Posterior vena cava (tissue), 2 donors: ENCODE measurements around the gene MTUS2. TPM values are rescaled to one million over a fixed set of nuclear protein-coding genes. Genes with fewer than 3 reads are reported as not detected.
"Not testable (repeated sequence)": the region's sequence is repeated elsewhere in the genome, so short reads cannot be mapped to it uniquely, and the experiment has no call there.

ENCODE experiments used
- DNase-seq: peaks from one replicate; pipeline ENCODE4 v3.0.0-alpha.2; 2020; ENCODE audit warnings: low spot score
- intact Hi-C, 2 donors: fragments of 100-400 bp; cut with DNase I; formaldehyde crosslinking; loops; one replicate each; pipeline versions ENCODE4 v1.14.1 to v1.14.2; 2022 to 2023
- total RNA-seq, 2 donors: library from RNA; stranded (reverse); fragmentation: NEBNext Ultra II Directional; extraction: Animal tissue kit (Norgen Biotek cat#: 25700); gene quantifications; one replicate each; pipeline ENCODE4 v1.2.1, GENCODE V29; 2021
- donor health status: DM: yes; HTN: yes; CAD: no.
- donor health status: DM: yes; HTN: yes; CAD: no.

The MTUS2 gene
- total RNA-seq, 2 donors from 2014 or later = 0.69 to 0.71 TPM

DNA sequence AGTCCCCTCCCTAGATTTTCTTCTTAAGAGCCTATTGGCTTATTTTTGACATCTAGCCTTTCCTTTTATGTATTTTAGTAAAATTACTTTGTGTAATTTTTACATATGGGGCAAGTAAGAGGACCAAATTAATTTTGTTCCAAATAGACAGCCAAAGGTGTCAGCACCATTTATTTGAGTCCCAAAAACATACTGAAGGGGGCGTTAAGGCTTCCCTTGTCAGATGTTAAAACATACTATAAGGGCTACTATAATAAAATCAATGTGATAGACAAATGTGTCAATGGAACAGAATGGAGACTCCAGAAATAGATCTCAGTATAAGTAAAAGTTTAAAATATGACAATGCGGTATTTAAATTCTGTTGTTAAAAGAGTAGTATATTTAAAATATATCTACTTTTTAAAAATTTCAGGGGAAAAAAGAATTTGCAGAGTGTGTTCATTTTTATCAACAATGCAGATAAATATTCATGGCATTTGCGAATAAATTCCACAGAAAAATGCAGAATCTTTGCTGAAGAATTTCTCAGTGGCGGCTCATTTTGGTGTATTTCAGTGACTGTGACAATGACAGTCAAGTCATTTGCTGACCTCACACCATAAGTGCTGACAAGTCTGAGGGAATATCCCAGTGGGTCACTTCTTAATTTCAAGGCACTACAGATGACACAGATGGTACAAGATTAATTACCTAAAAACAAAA lies 133.7 kb downstream of the MTUS2 start:
- intact Hi-C loops = no loop called here
- no peak for DNase-seq

DNA sequence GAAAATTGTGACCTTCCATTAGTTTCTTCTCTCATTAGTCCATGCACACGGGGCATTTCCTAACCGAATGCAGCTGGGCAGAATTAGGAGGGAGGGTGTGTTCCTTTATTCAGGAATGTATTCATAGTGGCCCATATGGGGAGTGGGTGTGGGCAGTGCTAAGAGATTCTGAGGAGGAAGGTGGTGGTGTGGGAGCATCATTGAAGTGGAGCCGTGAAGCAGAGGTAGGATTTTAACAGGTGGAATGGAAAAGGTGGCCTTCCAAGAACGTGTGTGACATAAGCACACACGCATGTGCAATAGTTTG lies 134.2 kb downstream of the MTUS2 start:
- DNase-seq = no peak
- intact Hi-C loops = no loop called here

DNA sequence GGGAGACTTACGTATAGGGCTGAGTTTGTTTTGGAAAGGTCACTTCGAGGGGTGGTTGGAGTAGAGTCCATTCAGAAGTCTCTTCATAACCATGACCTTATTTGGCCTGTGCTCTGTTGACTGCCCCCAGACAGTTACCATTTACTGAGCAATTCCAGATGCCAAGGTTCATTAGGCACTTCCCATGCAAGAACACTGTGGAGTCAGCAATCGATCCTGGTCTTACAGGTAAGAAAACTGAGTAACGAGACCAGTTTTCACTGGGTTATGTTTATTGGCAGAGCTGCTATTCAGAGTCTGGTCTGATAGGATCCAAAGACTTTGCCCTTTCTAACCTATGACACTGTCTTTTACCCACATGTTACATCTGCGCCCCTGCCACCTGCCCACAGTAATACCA lies 134.7 kb downstream of the MTUS2 start:
- intact Hi-C loops = no loop called here
- DNase-seq = no peak

DNA sequence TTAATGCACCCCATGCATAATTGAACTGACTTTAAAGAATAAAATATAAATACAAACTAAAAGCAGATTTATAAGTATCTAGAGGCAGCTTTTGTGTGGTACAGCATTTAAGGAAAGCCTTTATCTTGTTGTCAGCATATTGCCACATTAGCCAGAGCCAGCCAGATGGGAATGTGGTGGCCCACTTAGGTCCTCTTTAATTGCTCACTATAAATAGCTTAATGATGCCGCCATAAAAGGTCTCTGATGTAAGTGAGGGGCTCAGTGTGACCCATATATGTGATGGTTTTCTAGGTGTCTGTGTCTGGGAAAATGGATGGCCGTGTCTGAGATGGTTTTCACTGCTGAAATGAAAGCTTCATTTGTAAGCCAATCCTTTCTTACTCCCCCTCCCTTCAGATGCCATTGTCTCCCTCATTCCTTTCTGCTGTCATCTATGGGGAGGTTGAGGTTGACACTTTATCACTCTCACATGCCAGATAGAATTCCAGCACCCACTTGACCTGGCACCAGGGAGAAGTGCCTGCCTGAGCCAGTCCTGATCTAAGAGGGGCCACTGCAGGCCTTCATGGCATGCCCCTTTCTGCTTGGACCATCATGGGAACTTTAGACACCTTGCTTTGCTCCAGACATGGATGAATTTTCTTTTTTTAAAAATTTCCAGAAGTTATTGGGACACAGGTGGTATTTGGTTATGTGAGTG lies 135.3 kb downstream of the MTUS2 start:
- DNase-seq = no peak
- intact Hi-C loops = no loop called here

DNA sequence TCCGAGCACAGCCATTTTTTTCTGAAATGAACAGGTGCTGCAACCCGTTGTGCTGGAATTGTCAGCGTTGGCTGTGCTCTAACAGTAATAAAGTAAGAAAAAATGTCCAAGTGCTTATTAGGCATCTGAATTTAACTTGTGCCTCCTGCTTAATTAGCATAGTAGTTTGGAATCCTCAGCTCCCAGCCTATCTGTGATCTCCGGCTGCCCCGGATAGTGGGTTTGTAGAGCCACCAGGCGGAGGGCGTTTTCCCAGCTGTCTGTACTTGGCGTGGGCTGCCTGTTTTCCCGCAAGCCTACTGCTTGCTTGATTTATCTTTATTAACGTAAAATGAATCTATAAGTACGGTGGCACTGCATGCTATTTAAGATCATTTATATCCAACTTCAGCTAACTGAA lies 137.9 kb downstream of the MTUS2 start:
- no peak for DNase-seq
- intact Hi-C loops = no loop called here

DNA sequence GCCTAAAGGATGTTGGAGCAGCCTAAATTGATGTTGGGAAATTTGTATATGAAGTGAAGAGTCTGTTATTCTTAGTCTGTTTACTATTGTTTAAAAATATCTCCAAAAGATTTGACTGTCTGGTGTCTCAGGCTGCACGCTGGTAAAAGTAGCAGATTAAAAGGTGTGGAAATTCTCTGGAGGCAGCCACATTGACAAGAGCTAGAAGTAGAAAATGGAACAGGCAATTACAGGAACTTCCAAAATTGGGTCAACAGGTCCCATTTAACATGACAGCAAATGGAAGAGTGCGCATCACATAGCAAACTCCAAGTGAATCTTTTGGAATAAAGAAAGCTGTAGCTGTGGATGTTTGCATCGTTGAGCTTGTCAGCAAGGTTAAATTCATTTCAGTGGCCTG lies 138.3 kb downstream of the MTUS2 start:
- intact Hi-C loops = no loop called here

DNA sequence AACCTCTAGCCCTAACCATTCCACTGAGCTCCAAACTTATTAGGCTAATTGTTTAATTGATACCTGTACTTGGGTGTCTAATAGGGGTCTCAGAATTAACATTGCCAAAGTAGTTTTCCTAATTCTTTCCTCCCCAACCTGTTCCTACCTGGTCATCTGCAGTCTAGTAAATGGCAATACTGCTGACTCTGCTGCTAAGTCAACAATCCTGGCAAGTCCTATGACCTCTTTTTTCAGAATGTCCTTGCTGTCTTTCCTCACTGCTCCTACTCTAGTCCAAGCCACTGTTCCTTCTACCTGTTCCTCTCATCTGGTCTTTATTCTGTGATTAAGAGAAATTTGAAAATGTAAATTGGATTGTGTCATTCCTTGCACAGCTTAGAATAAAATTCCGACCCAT lies 143.9 kb downstream of the MTUS2 start:
- intact Hi-C loops = no loop called here
- DNase-seq = no peak

More for the DNA sequence above, 138.3 kb downstream of the MTUS2 start:
- no peak for DNase-seq

DNA sequence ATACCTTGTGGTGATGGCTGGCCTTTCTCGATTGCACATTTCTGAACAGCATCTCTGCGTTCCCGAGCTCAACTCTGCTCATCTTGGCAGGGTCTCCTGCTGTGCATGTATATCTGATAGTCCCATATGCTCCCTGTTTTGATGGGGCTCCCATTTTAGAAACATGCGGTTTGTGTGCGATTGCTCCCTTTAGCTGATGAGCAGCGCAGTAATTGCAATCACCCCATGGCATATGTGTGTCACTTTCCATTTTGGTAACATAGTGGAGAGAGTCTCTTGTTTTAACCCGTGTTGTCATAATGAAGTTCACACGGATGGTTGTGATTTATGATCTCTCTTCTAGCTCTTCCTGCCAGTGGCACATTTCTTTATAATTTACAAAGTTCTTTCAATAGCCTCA lies 144.7 kb downstream of the MTUS2 start:
- no peak for DNase-seq
- intact Hi-C loops = no loop called here

DNA sequence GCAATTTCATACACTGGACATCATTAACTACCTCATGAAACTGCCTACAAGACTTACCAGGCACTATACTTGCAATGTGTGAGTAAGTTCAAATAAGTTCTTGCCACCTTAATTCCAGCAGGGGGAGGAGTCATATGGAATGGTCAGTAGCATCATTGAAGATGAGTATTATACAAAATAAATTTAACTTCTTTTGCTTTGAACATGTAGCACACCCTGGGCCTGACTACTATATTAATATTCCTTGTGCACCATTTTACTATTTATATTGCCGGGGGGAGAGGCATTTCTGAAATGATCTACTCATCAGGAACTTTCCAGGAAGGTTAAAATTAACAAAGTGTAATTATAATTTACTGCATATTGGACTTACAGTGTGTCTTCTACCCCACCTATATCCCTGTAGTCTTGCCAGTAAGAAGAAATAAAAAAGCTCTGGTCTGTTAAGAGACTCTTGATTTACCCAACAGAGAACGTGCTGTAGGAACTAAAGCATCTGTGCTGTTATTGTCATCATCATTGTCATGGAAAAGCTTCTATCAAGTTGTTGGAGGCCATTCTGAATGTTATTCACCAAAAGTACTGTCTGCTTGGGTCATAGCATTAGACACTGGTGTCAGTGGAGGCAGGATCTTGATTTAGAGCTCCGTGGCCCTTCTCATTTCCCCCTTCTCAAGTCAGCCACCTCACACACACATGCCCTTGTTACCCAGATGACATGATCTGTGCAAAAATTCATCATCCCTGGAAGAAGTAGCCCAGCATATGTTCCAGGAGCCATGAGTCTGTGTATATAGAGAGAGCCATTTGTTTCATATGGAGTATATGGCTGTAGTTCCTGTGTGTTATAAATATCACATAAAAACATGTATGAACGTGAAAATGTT lies 147.1 kb downstream of the MTUS2 start:
- no peak for DNase-seq
- intact Hi-C loops = no loop called here

DNA sequence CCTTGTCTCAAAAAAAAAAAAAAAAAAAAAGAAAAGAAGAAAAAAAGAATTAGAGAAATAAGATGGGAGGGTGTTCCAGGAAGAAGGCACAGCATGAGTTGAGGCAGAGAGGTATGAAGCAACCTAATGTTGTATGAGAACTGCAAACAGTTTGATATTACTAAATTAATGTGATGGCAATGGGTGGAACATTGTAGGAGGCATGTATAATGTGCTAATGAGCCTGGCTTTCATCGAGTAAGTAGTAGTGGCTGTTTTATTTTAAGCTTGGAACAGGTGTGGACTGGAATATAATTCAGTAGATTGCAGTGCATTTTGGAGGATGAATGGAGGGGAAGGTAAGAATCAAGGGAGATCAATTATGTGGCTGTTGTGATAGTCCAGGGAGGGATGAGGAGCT lies 156.1 kb downstream of the MTUS2 start:
- DNase-seq = no peak
- intact Hi-C loops = no loop called here

DNA sequence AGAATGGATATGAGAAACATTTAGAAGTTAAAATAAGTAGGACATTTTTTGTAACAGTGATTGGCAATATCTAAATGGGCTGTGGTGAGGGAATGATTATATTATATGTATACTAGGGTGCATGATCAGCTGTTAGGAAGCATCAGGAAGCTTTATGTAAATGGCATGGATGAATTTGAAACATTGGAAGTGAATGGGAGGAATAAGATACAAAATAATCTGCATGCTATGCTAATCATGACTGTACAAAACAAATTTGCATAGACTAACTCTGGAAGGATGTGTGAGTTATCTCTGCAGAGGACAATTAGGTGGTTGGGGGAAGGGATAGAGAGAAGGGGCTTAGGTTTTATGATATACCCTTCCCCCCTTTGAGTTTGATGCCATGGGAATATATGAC lies 156.5 kb downstream of the MTUS2 start:
- no peak for DNase-seq
- intact Hi-C loops = no loop called here

DNA sequence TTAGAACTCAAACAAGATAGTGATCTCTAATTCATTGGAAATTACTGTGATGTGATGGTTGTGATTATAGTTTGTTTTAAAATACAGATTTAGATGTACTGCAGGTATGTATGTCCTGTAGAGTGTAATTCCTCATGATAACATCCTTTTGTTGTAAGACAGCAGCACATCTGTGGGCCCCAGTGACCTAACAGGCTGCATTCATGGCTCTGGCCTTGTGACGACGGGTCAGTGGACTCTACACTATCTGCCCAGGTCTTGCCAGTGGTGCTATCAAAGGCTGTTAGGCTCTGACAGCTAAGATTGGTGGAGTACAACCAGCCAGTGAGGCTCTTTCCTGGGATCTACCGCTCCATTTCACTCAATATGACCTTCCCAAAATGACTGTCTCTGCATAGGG lies 158.4 kb downstream of the MTUS2 start:
- intact Hi-C loops = no loop called here
- no peak for DNase-seq

DNA sequence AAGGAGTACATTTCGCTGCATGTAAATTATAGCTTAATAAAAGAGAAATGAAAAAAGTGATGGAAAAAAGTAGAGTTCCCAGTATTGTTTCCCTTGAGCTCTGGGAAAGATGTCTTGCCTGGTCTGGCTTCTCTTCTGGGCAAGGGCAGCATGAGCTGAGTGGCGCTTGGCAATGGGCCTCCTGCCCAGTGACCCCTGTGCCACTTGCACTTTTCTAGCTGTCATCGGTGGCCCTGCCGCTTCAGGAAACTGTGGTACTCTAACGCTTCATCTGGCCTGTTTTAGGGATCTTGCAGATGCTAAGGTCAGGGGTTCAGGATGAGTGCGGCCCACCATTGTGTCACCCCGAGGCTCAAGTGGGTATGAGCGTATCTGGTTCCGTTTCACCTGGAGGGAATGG lies 161.4 kb downstream of the MTUS2 start:
- intact Hi-C loops = no loop called here
- DNase-seq = no peak

DNA sequence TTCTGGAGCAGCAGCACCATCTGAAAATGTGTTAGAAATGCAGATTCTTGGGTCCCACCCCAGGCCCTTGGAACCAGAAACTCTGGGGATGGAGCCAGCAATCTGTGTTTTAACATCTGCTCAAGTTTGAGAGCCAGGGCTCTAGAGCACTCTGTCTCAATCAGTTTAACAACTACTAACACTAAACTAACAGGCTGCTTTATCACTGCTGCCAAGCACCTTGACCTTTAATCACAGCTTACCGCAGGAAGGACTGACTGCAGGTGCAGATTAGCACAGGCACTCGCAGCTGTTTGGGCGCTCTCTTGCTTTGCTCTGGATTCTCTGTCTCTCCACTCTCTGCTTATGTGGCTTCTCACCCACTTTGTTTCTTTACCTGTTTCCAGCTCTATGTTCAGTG lies 163.5 kb downstream of the MTUS2 start:
- DNase-seq = no peak
- intact Hi-C loops = no loop called here

DNA sequence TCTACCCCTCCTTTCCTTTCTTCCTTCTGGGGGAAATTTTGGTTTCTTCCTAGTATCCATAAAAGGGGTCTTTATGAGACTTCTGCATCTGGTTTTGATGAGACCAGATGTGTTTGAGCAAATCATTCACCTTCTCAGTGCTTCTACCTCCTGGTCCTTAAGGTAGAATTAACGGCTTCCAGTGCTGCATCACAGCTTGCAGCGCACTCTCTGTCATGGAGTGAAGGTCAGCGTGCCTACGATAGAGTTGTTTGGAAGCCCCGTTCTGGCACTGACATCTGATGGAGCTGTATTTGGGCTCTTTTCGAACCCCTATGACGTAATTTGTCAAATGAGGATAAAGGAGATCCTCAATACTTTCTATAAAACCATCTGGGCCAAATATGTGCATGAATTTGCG lies 164.2 kb downstream of the MTUS2 start:
- no peak for DNase-seq
- intact Hi-C loops = no loop called here

DNA sequence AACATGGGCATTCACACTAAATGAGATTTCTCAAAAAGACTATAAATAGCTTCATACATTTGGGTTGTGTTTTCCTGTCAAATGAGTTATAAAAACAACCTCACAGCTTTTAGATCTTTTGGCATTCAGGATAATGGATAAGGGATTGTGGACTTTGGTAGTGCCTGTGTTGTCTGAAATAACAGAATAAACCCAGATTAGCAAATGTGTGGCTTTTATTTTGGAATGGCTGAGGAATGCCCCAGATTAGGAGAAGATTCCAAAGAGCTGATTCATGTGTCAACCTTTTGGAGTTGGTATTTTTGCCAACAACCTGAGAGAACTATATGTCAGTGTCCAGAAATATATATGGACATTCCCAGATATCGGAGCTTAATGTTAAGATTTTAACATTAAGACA lies 164.7 kb downstream of the MTUS2 start:
- no peak for DNase-seq
- intact Hi-C loops = no loop called here

DNA sequence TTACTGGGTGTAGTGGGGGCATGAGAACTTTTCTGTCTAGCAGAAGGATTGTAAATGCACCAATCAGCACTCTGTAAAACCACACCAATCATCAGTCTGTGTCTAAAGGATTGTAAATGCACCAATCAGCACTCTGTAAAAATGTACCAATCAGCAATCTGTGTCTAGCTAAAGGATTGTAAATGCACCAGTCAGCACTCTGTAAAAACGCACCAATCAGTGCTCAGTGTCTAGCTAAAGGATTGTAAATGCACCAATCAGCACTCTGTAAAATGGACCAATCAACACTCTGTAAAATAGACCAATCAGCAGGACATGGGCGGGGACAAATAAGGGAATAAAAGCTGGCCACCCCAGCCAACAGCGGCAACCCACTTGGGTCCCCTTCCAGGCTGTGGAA lies 170.2 kb downstream of the MTUS2 start:
- intact Hi-C loops, DNase-seq: not testable (repeated sequence)

DNA sequence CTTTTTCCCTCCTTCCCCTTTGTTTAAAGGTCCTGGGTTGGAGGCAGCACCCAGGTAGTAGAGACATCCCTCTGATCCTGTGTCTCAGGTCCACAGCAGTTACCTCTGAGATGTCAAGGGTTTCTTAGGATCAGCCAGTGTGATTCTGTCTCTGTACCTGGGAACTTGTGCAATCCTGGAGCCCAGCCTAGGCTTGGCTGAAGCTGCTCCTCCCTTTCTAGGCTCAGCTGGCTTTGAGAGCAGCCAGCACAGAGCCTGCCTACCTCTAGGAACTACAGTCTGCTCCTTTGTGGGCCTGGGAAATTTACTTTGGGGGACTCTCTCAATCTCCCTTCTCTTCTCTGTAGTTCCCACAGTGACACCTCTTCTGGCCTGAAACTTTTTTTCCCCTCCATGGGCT lies 171.6 kb downstream of the MTUS2 start:
- intact Hi-C loops = no loop called here
- no peak for DNase-seq

DNA sequence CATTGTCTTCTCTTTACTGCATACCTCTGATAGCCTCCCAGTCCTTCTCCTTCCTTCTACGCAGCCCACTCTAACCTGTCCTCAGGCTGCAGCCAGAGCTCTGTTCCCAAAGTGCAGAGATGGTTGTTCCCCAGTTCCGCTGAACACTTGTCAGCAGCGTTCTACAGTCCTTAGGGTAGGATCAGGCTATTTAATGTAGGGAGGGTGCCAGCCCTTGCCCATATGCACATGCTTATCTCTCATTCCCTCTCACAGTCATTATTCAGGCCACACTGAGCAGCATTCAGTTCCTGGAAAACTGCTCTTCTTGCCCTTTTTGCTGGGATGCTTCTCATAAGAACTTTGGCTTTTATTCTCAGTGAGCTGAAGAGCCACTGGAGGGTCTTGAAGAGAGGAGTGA lies 180.7 kb downstream of the MTUS2 start:
- DNase-seq = no peak
- intact Hi-C loops = no loop called here

DNA sequence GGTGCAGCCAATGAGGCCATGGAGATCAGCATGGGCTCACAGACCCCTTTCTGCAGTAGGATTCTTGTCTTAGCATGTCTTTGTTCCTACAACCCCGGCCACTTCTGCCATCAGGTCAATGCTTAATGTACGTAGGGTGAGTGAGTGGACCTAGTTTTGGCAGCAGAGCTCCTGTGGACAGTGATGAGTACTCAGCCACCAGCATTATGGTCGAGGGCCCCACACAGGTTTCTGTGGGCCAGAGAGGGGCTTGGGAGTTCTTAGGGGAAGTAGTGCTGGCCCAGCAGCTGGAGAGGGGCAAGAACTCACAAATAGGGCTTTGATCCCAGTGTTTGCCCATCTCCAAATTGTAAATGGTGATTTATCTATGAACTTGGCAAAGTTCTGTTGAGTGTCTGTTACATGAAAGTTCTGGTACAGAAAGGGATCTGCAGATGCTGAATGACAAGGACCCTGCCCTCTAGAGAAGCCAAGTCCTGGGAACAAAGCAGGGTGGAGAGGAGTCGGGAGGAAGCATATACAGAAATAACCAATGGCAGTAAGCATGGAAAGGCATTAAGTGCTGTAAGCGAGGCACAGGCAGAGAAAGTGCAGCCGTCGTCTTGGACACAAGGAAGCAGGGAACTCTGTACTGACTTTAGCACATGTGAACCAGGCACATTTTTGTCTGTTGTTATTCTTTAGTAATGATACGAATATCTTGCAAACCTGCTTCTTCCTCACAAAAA lies 185.1 kb downstream of the MTUS2 start:
- DNase-seq = no peak
- intact Hi-C loops = no loop called here
